GM13976 (cell line): ENCODE measurements around the gene SH3GL1.

Experiments used
- DNase-seq: peaks from one replicate; pipeline ENCODE4 v3.0.0; 2012; ENCODE audit warnings: low spot score
- in situ Hi-C: fragments of 300-500 bp; cut with MboI; formaldehyde crosslinking; loops from one replicate; pipeline ENCODE4 v1.12.0; 2022; ENCODE audit warnings: low sequenced_read_pairs, mixed read lengths, inconsistent platforms; ENCODE audit not compliant: unreplicated experiment
- TF ChIP-seq, protein P1 (sequence below): IDR thresholded peaks from 2 replicates; pipeline ENCODE4 v1.5.1; 2012; ENCODE audit warnings: borderline replicate concordance, mild to moderate bottlenecking; ENCODE audit not compliant: insufficient read depth; ENCODE audit errors: extremely low read depth, missing control alignments, control extremely low read depth

Gene SH3GL1

DNA sequence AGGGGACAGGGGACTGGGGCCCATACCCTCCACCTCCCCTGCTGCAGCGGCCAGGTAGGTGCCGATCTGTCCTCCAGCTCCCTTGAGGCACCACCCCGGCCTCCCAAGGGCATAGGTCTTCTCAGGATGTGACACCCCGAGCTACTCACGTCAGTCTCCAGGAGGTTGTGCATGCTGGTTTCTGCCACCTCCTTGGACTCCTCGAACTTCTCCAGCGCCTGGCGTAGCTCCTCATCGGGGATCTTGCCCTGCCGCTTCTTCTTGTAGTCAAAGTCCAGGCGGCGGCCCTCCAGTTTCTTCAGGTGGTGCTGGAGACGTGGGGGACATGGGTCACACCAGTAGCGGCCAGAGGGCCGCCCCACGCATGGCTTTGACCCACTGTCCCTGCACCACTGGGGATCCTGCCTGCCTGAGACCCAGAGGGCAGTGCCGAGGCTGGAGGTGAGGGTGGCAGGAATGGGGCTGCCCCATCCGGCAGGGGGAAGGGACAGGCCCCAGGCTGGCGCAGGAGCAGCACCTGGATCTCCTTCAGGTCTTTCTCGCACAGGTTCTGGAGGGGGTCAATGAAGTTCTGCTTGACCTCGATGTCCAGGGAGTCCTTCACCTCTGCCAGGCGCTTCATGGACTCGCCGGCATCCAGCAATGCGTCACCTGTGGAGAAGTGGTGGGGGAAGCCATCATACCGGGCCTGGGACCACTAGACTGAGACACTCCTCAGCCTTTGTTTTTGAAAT is 36.6 kb downstream of the SH3GL1 start:
- DNase-seq = no peak
- TF ChIP-seq, protein P1, sequence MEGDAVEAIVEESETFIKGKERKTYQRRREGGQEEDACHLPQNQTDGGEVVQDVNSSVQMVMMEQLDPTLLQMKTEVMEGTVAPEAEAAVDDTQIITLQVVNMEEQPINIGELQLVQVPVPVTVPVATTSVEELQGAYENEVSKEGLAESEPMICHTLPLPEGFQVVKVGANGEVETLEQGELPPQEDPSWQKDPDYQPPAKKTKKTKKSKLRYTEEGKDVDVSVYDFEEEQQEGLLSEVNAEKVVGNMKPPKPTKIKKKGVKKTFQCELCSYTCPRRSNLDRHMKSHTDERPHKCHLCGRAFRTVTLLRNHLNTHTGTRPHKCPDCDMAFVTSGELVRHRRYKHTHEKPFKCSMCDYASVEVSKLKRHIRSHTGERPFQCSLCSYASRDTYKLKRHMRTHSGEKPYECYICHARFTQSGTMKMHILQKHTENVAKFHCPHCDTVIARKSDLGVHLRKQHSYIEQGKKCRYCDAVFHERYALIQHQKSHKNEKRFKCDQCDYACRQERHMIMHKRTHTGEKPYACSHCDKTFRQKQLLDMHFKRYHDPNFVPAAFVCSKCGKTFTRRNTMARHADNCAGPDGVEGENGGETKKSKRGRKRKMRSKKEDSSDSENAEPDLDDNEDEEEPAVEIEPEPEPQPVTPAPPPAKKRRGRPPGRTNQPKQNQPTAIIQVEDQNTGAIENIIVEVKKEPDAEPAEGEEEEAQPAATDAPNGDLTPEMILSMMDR = no peak
- in situ Hi-C loops = no loop called here

DNA sequence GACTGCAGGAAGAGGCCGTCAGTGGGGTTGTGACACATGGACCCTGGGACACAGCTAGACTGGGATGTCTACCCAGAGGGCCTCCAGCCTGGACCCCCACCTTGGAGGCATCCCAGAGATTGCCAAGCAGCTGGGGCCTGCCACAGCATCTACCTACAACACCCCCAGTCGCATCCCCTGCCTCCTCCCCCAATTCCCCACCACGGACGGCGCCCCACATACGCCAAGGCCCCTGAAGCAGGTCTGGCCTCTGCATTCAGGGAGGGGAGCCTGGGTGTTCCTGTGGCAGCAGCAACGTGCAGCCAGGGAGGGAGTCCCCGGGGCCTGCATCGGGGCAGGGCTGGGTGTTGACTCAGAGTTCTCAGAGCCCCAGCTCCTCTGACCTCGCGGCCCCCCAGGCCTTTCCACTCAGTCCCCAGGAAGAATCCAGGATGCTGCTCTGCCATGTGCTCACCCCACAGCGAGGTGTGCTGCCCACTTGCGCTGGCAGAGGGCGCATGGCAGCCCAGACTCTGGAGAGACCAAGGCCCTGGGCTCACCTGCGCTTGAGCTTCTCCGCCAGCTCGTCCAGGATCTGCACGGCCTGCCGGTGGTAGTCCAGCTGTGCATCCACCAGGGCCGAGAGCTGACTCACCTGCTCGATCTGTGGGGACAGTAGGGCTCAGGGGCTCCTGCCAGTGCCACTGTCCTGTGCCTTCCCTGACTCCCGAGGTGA is 37.4 kb downstream of the SH3GL1 start:
- peak; percentile 38 for DNase-seq
- in situ Hi-C loops = no loop called here
- TF ChIP-seq, protein P1 = no peak

DNA sequence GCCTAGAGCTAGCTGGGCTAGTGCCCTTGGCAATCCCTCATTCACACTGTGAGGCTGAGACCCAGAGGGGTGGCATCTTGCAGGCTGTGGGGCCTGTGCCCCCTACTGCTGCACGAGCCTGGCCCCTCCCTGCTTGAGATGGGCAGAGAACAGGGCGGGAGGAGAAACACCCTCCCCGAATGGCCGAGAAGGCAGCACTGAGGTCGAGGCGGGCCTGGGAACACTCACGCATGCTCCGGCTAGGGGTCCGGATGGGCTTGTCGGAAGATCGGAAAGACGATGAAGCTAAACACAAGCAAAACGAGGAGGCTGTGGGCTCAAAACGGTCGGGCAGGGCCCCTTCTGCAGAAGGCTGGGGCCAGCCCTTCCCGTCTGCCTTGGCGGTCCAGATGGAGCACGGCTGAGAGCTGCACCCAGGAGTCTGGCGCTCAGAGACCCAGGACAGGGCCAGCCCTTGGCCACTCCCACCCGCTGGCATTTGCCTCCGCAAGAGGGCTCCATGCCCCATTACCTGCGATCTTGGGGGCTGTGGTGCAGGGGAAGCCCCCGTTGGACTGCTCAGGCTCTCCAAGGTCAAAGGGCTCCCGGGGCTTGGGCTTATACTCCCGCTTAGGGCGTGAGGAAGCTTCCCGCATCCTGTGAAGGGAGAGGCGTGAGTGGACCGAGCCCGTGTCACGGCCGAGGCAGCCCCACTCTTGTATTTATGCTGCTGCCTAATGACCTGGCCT is 38.1 kb downstream of the SH3GL1 start:
- DNase-seq = no peak
- in situ Hi-C loops = no loop called here
- TF ChIP-seq, protein P1 = no peak

GRCh38 chr19:4361152-4362046 is 38.9 kb downstream of the SH3GL1 start:
- TF ChIP-seq, protein P1 = no peak
- in situ Hi-C loops = no loop called here
- DNase-seq = no peak

DNA sequence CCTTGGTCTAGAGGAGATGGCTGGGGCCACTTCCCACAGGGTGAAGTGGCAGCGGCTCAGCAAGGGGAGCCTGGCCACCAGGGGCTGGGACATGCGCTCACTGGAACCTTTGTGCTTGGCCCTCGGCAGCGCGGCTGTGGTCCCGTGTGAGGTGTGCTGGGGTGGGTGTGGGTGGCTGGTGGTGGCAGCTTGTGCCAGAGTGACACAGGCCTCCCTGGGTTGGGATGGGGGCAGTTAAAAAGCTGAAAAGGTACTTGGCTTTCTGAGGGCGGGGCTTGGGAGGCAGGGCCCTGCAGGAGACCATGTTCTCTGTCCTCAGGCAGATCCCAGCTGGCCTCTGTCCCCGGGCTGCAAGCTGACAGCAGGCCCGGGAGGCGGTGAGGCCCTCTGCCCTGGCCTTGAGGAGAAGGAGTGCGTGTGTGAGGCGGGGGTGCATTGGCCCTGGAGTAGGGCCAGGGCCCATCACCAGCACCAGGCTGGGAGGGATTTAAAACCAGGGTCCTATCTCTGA is 39.7 kb downstream of the SH3GL1 start:
- DNase-seq = no peak
- in situ Hi-C loops = no loop called here
- TF ChIP-seq, protein P1 = no peak
